Medulla oblongata (tissue), 1 donor: ENCODE measurements around the gene TEX29.

Experiments
- DNase-seq: peaks from one replicate; pipeline ENCODE4 v3.0.0-alpha.2; 2015; ENCODE audit errors: extremely low spot score

The TEX29 gene

DNA sequence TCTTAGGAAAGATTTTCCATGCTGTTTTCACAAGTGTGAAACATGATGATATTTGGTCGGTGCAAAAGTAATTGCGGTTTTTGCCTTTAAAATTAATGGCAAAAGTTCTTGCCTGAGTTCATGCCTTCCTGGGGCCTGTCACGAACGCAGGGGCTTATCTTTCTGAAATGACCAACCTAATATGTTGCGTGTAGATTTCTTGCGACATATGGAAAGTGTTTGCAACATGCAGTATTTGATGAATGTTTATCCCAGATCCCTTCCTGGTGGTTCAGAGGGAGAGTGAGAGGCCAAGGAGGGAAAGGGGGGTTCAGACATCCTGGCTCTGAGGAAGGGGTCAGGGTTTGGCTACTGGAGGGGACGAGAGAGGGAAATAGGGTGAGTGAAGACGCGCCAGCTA lies 72.0 kb downstream of the TEX29 start:
- no peak for DNase-seq

DNA sequence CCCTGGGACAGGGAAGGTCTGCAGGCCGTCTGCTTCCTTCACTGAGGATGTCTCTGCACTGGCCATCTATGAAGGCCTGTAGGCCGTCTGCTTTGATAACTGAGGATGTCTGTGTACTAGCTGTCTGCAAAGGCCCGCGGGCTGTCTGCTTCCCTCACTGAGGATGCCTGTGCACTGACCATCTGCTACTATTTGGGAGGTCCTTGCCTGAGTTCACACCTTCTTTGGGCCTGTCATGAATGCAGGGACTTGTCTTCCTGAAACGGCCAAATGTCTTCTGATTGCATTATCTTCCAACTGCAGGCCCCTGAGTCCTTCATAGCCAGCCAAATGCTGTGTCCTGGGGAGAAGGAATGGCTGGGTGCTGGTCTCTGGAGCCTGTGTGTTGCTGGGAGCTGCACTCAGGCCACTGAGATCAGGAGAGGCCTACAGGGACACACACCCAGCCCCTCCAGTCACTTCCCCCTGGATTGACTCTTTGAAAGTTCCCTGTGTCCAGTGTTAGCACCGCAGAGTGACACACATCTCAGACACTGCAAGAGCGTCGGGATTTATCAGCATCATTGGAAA lies 72.9 kb downstream of the TEX29 start:
- no peak for DNase-seq
